Muscle layer of duodenum (tissue), 2 donors: ENCODE measurements around the gene CALM1.

Source experiments
- H3K27ac ChIP-seq: one replicate; pipeline ENCODE4 v1.7.0; 2013; ENCODE audit warnings: mild to moderate bottlenecking, low read length
- H3K27me3 ChIP-seq: one replicate; pipeline ENCODE4 v1.7.0; 2013; ENCODE audit warnings: low read depth, mild to moderate bottlenecking, control low read depth, low read length
- H3K36me3 ChIP-seq, 2 donors: one replicate each; pipeline ENCODE4 v1.7.0; 2013; ENCODE audit warnings: low read length in 2 of 2, control low read depth in 1 of 2, mild to moderate bottlenecking in 1 of 2; ENCODE audit not compliant: insufficient read depth in 2 of 2, control insufficient read depth in 1 of 2
- H3K4me1 ChIP-seq, 2 donors: one replicate each; pipeline ENCODE4 v1.7.0; 2013; ENCODE audit warnings: low read length in 2 of 2, mild to moderate bottlenecking in 2 of 2, control low read depth in 1 of 2, moderate library complexity in 1 of 2; ENCODE audit not compliant: insufficient read depth in 2 of 2, control insufficient read depth in 1 of 2
- H3K4me3 ChIP-seq, 2 donors: one replicate each; pipeline ENCODE4 v1.7.0; 2013; ENCODE audit warnings: low read length in 2 of 2, low read depth in 1 of 2, mild to moderate bottlenecking in 1 of 2
- H3K9me3 ChIP-seq, 2 donors: one replicate each; pipeline ENCODE4 v1.7.0; 2013; ENCODE audit warnings: low read length in 2 of 2, control low read depth in 1 of 2, mild to moderate bottlenecking in 1 of 2; ENCODE audit not compliant: control insufficient read depth in 1 of 2
- donor health status: healthy.

The CALM1 gene

GRCh38 chr14:90446405-90446804 lies 49.6 kb downstream of the CALM1 start:
- Histone ChIP-seq H3K36me3 (no peaks in the 10 kb centered on the region), H3K9me3 (peaks cover 7 to 8% of the 10 kb centered on the region in 2 donors), H3K4me3 (no peak overlapping the region), H3K27ac (no peak overlapping the region), H3K4me1 (no peaks in the 10 kb centered on the region), H3K27me3 (no peaks in the 10 kb centered on the region)

DNA sequence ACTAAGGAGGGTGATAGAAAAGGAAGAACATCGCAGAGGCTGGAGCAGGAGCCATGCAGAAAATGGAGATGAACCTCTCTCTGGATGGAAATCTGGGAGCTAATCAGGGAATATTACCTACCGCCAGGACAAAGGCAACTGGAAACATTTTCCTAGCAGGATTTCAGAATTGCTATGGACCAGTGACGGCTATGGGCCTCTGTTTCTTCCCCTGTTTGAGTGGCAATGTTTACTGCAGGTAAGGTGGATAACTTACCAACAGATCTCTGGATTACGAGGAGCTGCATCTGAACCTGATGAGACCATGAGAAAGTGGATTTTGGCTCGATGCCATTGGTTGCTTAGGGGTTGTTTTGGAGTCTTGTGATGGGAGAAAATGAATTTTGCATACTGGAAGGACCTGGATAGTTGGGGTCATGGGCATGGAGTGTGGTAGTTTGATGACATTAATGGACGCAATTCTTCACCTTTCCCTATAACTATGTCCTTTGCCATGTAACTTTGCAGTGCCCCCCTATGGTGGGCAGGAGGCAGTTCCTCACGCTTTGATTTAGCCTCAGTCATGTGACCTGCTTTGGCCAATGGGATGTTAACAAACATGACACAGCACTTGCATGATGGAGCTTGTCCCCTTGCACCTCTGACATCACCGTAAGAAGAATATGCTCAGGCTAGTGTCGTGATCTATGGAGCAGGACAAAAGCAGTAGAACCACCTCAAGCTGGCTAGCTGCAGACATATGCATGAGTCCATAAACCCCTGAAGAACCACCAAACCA lies 51.1 kb downstream of the CALM1 start:
- Histone ChIP-seq H3K4me3 (no peak overlapping the region), H3K36me3 (no peaks in the 10 kb centered on the region), H3K4me1 (no peaks in the 10 kb centered on the region), H3K27me3 (no peaks in the 10 kb centered on the region), H3K27ac (no peak overlapping the region), H3K9me3 (peaks cover 7 to 8% of the 10 kb centered on the region in 2 donors)

DNA sequence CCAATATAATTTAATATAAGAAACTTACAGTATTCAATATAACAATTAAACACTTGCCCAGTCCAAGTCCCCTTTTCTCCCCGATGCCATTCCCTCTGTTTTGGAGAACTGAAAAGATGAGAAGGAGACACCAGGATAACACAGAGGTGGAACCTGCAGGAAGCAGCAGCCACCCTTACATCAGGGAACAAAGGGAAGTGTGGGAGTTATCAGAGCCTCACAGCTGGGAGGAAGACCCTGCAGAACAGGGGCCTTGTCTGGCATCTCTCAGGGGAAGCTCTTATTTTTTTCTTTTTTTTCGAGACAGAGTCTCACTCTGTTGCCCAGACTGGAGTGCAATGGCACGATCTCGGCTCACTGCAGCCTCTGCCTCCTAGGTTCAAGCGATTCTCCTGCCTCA lies 52.6 kb downstream of the CALM1 start:
- Histone ChIP-seq H3K9me3 (peaks cover 7 to 8% of the 10 kb centered on the region in 2 donors), H3K4me3 (no peak overlapping the region)

GRCh38 chr14:90450151-90450550 lies 53.3 kb downstream of the CALM1 start:
- H3K4me1 ChIP-seq, result peaks cover 0 to 9% of the 10 kb centered on the region in 2 donors
- H3K4me3 ChIP-seq, result no peak overlapping the region
- no peak overlapping the region for H3K27ac ChIP-seq
- H3K27me3 ChIP-seq, result no peaks in the 10 kb centered on the region
- H3K9me3 ChIP-seq, result peaks cover 7 to 8% of the 10 kb centered on the region in 2 donors
- no peaks in the 10 kb centered on the region for H3K36me3 ChIP-seq

More for the DNA sequence above, 52.6 kb downstream of the CALM1 start:
- Histone ChIP-seq H3K27ac (no peak overlapping the region), H3K4me1 (peaks cover 0 to 9% of the 10 kb centered on the region in 2 donors), H3K27me3 (no peaks in the 10 kb centered on the region), H3K36me3 (no peaks in the 10 kb centered on the region)

- Histone ChIP-seq H3K4me3 (no peak overlapping the region), H3K9me3 (peaks cover 7 to 8% of the 10 kb centered on the region in 2 donors), H3K27me3 (no peaks in the 10 kb centered on the region), H3K4me1 (peaks cover 0 to 9% of the 10 kb centered on the region in 2 donors), H3K27ac (no peak overlapping the region), H3K36me3 (no peaks in the 10 kb centered on the region)
Observed at GRCh38 chr14:90450667-90451066, 53.8 kb downstream of the CALM1 start.

DNA sequence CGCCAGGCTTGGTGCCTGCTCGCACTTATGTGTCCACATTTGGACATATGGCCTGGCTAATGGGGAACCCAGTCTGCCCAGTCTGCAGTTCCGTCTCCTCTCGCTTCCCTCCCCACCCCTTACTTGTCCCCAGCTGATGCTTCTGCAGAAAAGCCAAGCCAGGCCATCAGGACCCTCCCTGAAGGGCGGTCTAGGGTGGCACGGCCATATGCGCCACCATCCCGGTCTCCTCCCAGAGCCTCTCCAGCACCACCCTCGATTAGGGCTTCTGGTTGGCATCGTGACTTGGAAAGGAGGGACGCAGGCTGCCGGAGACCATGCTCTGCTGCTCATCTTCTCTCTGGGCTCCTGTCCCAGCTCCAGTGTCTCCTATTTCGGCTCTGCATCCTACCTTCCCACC lies 54.6 kb downstream of the CALM1 start:
- peaks cover 7 to 8% of the 10 kb centered on the region in 2 donors for H3K9me3 ChIP-seq
- peaks cover 0 to 12% of the 10 kb centered on the region in 2 donors for H3K4me1 ChIP-seq
- H3K27ac ChIP-seq, result no peak overlapping the region
- no peaks in the 10 kb centered on the region for H3K27me3 ChIP-seq
- H3K4me3 ChIP-seq, result no peak overlapping the region
- no peaks in the 10 kb centered on the region for H3K36me3 ChIP-seq

DNA sequence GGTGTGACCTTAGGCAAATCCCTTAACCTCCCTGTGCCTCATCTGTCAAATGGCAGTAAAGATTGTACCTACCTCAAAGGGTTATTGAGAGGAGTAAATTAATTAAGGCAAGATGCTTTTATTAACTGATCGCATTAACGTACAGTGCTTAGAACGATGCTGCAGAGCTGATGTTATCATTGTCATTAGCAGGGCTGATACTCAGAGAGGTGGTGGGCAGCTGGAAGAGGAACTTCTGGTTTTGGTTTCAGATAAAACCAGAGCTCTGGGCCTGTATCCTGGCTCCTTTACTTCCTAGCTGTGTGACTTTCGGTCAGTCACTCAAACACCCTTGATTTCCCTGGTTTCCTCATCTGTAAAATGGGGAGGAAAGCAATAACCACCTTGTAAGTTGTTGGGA lies 55.1 kb downstream of the CALM1 start:
- H3K36me3 ChIP-seq, result no peaks in the 10 kb centered on the region
- H3K4me1 ChIP-seq, result peaks cover 0 to 12% of the 10 kb centered on the region in 2 donors
- no peak overlapping the region for H3K4me3 ChIP-seq
- H3K9me3 ChIP-seq, result peaks cover 7 to 8% of the 10 kb centered on the region in 2 donors
- no peak overlapping the region for H3K27ac ChIP-seq
- no peaks in the 10 kb centered on the region for H3K27me3 ChIP-seq

DNA sequence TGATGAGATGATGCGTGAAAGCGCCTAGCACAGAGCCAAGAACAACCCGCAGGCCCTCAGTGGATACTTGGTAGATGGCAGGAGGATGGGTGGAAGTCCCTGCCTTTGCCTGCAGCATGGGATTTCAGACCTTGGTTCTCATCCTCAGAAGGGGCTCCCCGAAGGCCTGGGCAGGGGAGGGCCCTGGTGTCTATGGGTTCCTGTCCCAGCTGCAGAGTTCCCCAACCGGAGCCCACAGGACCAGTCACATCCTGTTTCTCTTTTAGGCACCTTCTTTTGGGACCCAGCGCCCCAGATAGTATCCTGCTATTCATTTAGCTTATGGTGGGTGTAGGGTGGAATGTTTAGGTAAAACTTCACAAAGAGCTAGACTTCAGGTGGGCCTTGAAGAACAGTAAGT lies 55.5 kb downstream of the CALM1 start:
- no peaks in the 10 kb centered on the region for H3K27me3 ChIP-seq
- peaks cover 7 to 8% of the 10 kb centered on the region in 2 donors for H3K9me3 ChIP-seq
- H3K4me1 ChIP-seq, result peaks cover 0 to 12% of the 10 kb centered on the region in 2 donors
- H3K36me3 ChIP-seq, result no peaks in the 10 kb centered on the region
- no peak overlapping the region for H3K4me3 ChIP-seq
- no peak overlapping the region for H3K27ac ChIP-seq

DNA sequence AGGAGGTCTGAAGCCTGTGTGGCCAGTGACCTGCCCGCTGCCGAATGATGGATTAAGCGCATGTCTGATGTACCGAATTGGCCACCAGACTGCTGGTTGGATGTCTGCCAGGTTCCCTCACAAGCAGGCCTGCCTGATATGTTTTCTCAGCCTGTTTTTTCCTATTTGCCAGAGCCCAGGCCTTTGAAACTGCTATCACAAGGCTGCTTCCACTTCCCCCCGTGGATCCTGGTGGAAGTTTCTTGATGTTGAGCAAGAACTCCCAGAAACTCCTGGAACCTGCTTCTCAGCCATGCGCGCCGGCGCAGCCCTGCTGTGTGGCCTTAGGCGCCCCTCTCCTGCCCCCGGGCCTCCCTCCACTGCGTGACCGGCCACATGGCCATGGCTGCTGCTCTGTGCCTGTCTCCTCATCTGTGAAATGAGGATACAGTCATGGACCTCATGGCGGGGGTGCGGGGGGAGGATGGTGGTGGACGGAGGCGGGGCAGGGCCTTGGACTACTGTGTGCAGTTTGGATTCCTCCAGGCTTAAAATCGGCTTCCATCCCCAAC lies 56.6 kb downstream of the CALM1 start:
- Histone ChIP-seq H3K27ac (no peak overlapping the region), H3K9me3 (no peaks in the 10 kb centered on the region), H3K27me3 (no peaks in the 10 kb centered on the region), H3K4me3 (no peak overlapping the region), H3K36me3 (no peaks in the 10 kb centered on the region), H3K4me1 (peaks cover 0 to 12% of the 10 kb centered on the region in 2 donors)

DNA sequence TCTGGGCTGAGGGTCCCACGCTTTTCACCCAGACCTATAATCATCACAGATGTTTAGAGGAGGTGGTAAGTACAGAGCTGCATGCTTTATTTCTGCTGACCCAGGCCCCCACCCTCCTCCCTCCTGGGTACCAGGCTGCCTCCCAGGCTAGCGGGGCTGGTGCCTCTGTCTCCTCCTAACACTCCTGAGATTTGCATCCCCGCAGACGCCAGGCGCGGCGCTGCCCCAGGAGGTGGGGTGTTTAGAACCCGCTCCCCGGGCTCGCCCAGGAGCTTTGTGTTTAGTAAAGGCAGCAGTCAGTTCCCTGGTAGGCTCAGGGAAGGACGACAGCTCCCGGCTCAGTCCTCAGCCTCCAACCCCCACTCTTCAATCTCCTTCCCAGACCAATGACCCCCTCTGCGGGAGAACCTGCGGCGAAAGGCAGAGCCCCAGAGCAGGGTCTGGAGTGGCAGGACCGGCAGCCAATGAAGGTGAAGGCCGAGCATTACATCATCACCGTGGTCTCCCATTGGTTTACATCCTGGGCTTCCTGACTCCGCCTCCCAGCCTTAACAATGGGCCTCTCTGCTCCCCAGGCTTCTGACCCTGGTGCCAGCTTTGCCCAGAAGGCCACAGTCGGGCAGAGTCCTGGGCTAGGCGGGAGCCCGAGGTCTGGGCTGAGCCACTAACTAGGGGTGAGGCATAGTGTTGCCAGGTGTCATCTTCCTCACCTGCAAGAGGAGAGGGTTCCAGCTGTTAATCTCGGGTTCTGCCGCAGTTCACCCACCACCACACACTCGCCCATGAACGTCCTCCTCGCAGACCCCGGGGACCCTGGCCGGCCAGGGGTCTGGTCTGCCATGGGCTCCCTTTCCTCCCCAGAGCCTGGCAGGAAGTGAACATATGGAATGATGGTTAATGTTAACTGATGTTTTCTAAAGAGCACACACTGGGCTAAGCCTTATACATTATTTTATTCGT lies 57.5 kb downstream of the CALM1 start:
- Histone ChIP-seq H3K27me3 (no peaks in the 10 kb centered on the region), H3K4me3 (peak overlapping the region; percentile 12 to 37), H3K4me1 (peaks cover 0 to 12% of the 10 kb centered on the region in 2 donors), H3K9me3 (no peaks in the 10 kb centered on the region), H3K27ac (peak overlapping the region; percentile 8), H3K36me3 (no peaks in the 10 kb centered on the region)

DNA sequence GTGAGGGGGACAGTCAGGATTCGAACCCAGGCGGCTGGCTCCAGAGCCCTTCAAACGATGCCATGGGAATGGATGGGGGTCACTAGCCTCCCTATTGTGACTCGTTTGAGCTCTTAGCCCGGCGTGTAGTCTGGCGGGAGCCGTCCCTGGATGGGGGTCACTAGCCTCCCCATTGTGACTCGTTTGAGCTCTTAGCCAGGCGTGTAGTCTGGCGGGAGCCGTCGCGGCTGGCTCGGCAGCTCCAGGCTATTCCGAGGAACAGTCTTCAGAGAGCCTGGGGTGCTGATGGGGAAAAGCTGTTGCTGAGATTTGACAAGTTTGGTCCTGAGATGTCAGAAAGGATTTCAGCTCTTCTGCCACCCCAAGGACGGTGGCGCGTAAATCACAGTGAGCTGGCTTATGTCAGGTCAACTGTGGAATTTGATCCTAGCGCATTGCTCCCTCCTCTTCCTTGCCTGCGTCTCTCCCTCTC lies 58.3 kb downstream of the CALM1 start:
- Histone ChIP-seq H3K9me3 (no peaks in the 10 kb centered on the region), H3K27me3 (no peaks in the 10 kb centered on the region), H3K36me3 (no peaks in the 10 kb centered on the region), H3K27ac (no peak overlapping the region), H3K4me3 (no peak overlapping the region), H3K4me1 (peaks cover 0 to 12% of the 10 kb centered on the region in 2 donors)
